ENCODE results near the gene PLPPR5.
"Not testable (repeated sequence)": the region's sequence is repeated elsewhere in the genome, so short reads cannot be mapped to it uniquely, and the experiment has no call there.

PLPPR5 gene

DNA sequence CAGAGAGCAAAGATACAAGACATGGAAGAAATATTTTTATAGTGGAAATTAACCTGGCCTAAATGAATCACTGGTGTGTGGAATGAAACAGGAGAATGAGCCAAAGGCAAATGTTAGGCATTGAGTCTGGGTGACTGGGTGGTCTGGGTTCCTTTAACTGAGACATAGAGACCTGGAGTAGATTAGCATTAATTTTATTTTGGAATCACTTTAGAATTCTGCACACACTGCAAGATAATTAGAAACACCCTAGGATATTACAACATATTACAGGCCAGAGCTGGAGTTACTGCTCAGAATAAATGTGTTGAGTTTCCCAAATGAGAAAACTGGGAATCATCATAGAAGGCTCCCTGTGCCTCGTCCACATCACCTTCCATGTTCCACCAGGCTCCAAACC is 85.5 kb downstream of the PLPPR5 start:
- DNase-seq (ENCODE audit: low read depth in 3 of 3), result no peak

DNA sequence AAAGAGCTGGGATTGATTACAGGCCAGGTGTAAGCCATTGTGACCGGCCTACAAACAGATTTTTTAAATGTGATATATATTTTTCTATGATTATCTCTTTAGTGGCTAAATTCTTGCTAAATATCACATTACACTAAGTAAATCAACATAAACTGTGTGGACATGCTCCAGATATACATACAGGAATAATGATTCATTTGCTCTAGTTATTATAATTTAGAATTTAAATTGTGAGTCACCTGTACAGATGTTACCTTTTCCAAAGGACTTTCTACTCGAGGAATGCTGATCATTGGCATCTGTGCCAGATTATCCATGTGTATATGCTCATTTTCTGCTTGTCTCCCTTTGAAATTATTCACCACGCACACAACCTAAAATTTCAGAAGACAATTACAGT is 90.1 kb downstream of the PLPPR5 start:
- DNase-seq (ENCODE audit: low read depth in 3 of 3), result no peak

DNA sequence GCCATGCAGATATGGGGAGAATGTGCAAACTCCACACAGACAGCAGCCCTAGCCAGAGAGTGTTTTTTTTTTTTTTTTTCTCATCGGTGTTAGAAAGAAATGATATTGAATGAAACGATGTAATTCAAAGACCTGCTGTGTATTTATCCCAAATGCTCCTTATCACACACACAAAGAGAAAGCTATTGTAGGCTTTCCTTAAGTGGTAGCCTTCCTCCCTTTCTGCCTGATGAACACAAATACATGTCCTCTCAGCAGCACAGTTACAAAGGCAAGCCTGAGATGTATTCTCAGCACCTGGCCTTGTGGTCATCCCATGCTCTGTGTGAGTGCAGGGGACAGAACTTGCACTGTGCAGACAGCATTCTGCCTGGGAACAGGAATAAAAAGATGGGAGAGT is 93.8 kb downstream of the PLPPR5 start:
- DNase-seq (ENCODE audit: low read depth in 3 of 3), result no peak

DNA sequence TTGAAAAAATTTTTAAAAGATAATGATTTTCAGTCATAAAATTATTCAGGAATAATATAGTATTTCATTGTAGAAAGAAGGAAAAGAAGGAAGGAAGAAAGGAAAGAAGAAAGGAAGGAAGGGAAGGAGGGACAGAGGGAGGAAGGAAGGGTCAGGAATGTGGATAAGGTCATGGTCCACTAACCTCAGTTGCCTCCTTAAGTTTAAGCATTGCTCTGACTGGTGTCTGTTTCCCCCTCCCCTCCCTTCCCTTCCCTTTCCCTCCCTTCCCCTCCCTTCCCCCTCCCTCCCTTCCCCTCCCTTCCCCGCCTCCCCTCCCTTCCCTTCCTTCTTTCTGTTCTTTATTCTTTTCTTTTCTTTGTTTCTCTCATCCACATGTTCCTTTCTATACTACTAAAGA is 95.7 kb downstream of the PLPPR5 start:
- DNase-seq (ENCODE audit: low read depth in 3 of 3), result no peak

DNA sequence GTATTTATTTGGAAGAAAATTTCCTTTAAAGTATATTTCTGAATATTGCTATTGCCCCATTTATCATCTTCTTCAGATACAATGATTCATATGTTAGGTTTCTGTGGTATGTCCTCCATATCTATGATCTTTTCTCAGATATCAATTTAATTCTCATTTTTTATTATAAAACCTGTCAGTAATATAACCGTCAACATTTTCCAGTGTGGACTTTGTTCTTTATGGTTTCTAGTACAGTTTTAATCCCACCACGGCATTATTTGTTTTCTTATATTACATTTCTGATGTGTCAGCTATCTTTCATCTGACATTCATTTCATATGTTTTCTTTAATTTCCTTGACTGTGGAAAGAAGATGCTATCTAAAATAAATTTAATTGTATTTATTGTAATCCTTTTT is 97.9 kb downstream of the PLPPR5 start:
- no peak for DNase-seq (ENCODE audit: low read depth in 3 of 3)

DNA sequence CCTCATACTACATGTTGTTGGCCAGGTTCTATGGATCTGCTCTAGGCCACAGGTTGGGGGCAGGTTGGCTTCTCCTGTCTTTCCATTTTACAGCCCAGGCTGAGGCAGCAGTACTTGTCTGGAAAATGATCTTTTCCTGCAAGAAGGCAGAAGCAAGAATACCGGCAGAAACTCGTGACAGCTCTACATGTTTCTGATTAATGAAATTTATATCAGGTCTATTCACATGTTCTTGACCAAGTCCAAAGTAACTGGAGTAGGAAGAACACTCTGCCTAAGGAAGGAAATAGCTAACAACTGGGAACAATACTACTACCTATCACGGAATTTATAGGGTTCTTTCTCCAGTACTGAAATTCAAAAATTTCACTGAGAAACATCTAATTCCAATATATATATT is 98.3 kb downstream of the PLPPR5 start:
- no peak for DNase-seq (ENCODE audit: low read depth in 3 of 3)

DNA sequence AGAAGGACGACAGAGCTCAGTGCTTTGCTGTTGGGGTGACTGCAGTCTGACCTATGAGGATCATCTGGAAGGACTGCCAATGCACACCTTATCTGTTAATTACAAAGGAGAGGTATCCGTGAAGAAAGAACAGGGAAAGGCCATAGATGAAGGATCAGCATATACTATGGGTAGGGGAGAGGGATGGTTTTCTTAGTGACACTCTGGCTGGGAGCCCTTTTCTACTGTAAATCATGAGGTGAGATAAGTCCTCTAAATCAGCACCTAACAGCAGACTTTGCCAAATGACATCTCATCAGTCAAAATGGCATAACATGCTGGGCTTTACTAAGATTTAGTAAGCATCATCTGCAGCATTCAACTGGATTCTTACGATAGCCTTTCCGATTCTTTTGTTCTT is 100.0 kb downstream of the PLPPR5 start:
- no peak for DNase-seq (ENCODE audit: low read depth in 3 of 3)

DNA sequence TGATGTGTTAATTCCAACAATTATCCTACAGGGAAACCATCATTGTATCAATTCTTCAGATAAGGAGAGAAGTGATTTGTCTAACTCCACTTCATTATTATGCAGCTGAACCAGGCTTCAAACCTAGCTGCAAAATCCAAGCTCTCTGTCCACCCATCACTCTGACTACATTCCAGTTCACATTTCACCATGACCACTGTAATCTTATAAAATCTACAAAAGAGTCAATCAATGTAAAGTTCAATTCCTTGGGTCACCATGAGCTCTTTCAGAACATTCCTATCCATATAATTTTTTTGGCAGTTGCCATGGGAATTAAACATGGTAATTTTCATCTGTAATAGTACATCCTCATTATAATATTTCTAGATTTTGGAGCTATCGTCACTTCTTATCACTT is 100.9 kb downstream of the PLPPR5 start:
- DNase-seq (ENCODE audit: low read depth in 3 of 3), result no peak

DNA sequence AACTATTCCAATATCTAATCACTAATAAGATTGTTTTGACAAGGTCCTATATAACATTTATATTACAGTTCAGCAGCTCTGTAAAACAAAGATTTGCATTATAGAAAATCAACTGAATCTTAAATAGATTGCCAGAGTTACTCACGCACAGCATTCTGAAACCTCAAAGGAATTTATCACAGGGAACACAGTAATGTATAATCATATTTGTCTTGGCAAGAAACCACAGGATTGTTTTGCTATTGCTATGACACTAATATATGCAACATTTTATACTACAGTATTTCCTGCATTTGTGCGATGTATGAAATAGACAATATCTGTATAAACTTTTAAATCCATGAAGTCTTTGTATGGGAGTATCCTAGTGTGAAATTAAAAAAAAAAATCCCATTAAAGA is 101.4 kb downstream of the PLPPR5 start:
- DNase-seq (ENCODE audit: low read depth in 3 of 3), result no peak

DNA sequence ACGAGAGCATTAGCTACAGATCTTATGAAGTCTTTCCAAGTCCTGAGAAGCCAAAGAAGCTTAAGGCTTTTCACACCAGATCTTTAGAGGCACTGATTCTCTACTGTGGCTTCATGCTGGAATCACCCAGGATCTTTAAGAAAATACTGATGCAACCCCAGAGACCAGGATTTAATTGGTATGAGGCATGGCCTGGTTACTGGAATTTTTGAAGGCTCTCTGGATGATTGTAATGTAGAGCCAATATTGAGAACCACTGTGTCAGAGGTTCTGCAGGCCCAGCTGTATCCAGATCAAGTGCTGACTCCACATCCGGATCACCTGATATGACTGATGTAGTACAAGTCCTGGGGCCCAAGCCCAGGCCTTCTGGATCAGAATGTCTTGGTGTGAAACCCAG is 105.7 kb downstream of the PLPPR5 start:
- DNase-seq (ENCODE audit: low read depth in 3 of 3), result no peak

DNA sequence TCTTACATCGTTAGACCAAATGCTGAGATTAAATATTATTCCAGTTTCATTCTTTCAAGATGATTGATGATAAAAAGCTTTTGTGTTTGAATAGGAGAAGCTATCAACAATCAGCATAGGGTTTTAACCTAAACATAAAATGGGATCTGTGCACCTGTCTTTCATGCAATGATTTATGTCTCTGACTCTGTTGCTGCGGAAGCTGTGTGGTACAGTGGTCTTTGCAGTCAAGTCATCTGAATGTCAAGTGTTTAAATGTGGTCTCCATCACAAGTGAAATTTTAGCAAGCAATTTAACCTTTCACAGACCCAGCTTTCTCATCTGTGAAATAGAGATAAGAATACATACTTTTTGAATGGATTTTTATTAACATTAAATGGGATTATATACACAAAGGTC is 107.2 kb downstream of the PLPPR5 start:
- DNase-seq (ENCODE audit: low read depth in 3 of 3), result no peak

DNA sequence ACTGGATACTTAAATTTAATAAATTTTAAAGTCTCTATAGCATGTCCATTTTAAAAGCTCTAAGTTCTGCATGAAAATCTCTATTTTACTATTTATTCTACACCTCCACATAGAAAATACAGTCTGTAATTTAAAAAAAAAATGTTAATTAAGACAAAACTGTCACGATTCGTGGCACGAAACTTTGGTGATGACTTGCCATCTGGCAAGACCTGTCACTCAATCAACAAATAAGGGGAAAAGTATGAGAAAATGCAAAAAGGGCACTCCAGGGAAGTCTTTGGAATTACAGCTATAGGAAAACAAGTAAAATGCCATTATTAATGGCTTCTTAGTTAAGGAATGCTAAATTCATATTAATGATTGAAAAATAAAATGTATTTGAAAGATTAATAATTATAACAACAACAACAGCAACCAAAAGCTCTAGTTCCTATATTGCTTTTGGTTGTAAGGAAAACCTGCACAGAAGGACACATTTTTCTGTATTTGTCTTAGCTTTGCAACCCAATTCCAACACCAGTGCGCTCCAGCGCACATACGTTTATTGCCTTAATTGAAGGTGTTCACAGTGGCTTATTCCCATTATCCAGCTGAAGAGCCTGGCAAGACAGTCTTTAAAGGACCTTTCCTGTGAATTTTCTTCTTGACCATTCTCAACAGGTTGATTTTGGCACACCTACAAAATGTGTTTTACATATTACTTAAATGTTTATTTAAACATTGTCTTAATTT is 107.8 kb downstream of the PLPPR5 start:
- no peak for DNase-seq (ENCODE audit: low read depth in 3 of 3)

DNA sequence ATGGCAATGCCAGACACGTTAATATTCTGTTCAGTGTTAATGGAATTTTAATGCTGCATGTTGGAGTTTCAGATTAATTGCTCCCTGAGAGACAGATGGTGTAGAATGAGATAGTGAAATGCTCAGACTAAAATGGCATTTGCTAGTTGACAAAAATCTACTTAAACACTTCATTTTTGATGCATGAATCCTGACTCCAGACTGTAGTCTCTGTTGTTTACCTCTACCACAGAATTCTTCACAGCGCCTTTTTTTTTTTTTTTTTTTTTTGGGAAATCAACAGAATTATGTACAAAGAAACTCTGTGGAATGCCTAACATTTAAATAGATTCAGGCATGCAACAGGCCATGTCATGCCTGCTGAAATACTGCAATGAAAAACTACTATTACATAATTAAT is 111.3 kb downstream of the PLPPR5 start:
- no peak for DNase-seq (ENCODE audit: low read depth in 3 of 3)

DNA sequence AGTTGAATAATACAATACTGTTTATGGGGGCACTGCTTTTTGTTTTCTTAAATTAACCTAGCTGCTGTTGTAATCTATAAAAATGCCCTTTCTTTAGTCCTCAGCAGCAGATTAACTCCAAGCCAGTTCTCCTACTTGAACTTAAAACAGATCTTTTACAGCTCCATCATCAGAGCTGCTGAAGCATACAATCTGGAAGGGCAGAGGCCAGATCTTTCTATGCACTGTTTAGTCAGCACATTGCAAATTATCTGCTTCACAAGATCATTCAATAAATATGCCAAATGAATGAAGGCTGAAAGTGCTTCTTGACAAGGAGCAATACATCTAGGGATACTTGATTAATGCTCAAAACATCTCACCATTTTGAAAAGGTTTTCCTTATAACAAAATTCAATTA is 115.8 kb downstream of the PLPPR5 start:
- no peak for DNase-seq (ENCODE audit: low read depth in 3 of 3)

DNA sequence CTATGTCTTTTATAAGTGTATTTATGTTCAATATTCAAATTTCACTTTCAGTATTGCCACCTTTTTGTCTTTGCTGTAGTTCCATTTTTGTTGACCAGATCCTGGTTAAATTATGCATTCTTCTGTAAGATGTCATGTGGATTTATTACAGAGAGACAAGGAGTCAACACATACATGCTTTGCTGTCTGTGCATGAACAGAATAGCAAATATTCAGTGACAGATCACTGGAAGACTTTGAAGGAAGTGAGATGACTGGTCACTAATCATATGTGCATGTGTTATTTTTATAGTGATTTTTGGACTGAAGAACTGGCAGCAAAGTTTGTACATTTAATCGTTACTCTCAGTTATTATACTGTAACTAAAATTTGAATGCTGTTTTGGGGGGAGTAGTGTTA is 117.2 kb downstream of the PLPPR5 start:
- no peak for DNase-seq (ENCODE audit: low read depth in 3 of 3)

DNA sequence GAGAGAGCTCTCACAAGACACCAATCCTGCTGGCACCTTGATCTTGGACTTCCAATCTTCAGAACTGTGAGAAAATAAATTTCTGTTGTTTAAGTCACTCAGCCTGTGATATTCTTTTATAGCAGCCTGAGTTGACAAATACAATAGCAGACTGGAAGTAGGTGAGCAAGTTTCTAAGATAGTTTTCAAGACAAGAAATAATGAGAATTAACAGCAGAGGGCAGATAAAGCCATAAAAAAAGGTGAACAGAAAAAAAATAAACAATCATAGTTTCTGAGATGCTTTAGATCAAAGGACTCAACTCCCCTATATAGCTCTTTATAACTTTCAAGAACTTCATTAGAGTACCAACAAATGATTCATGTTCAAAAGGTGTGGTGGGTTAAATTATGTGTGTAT is 119.8 kb downstream of the PLPPR5 start:
- DNase-seq (ENCODE audit: low read depth in 3 of 3), result no peak

DNA sequence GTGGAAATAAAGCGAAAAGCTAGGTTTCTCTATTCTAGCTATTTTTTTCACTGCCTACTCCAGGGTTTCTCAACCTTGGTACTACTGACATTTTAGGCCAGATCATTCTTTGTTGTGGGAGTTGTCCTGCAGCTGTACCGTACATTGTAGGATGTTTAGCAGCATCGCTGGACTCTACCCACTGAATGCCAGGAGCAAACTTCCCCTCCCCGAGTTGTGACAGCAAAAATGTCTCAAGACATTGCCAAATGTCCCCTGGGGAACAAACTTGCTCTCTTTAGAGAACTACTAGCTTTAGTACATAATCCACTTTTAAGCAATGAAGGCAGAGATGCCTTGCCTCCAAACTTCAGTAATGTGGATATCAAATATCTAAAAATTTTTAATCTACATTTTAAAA is 122.8 kb downstream of the PLPPR5 start:
- no peak for DNase-seq (ENCODE audit: low read depth in 3 of 3)

DNA sequence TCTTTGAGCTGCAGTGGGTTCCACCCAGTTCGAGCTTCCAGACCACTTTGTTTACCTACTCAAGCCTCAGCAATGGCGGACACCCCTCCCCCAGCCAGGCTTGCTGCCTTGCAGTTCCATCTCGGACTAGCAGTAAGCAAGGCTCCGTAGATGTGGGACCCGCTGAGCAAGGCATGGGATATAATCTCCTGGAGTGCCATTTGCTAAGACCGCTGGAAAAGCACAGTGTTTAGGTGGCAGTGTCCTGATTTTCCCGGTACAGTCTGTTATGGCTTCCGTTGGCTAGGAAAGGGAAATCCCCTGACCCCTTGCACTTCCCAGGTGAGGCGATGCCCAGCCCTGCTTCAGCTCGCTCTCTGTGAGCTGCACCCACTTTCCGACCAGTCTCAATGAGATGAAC is 123.4 kb downstream of the PLPPR5 start:
- not testable (repeated sequence) for DNase-seq (ENCODE audit: low read depth in 3 of 3)

DNA sequence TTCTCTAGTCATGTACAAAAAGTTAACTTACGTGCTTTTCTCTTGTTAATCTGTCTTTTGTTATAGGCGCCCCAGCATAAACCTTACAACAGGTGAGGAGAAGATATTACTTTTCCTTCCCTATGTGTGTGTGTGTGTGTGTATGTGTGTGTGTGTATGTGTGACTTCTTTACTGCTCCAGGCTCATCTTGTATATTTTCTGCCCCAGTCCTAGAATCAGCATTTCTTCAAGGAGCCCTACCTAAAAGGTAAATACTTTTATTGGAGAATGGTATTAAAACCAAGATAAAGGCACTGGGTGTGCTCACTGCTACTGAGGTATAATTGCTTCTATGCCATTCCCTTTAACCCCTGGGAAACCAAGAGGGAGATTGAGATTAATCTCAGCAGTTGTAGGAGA is 129.8 kb downstream of the PLPPR5 start:
- DNase-seq (ENCODE audit: low read depth in 3 of 3), result no peak

DNA sequence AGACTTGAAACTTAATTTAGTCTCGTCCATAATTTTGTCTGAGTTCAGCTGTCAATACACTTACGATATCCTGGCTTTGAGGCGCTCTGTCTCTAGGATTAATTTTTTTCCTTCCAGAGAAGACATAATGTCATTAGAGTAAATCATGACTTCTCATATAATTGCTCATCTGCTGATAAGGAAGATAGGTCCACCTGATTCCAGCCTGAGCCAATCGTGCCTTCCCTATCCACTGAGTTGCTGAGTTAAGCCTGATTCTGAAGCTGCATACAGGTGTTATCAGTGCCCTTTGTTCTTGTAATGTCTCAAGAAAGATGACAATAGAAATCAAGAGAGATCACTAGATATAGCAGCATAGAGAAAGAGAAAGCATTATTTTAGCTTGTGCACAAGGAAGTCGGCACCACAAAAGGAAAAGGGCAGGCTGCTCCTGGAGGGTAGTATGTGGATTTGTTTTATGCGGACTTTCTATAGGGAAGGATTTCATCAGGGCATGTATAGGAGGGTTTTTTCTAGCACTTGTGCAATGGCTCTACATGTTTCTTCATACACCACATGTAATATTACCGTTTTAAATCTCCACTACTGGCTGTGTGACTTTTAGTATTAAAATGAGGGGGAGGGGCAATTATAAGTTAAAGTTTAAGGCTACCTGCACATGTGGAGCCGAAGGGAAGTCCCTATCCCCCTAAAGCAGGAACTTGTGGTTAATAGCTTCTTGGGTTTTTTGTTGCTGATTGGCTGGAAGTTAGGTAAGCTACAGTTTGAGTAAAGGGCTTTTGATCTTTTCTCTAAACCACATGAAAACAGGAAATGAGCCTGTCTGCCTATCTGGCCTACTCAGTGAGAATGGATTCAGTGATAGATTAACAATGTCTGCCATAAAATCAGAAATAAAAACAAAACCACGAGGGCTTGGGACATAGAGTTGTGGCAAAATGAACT is 133.4 kb downstream of the PLPPR5 start:
- DNase-seq (ENCODE audit: low read depth in 3 of 3), result peak in 1 of 3 experiments; percentile 23

DNA sequence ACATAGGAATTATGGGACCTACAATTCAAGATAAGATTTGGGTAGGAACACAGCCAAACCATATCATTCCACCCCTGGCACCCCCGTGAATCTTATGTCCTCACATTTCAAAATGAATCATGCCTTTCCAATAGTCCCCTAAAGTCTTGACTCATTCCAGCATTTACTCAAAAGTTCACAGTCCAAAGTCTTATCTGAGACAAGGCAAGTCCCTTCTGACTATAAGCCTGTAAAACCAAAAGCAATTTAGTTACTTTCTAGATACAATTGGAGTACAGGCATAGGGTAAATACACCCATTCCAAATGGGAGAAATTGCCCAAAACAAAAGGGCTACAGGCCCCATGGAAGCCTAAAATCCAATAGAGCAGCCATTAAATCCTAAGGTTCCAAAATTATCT is 138.9 kb downstream of the PLPPR5 start:
- DNase-seq (ENCODE audit: low read depth in 3 of 3), result no peak

DNA sequence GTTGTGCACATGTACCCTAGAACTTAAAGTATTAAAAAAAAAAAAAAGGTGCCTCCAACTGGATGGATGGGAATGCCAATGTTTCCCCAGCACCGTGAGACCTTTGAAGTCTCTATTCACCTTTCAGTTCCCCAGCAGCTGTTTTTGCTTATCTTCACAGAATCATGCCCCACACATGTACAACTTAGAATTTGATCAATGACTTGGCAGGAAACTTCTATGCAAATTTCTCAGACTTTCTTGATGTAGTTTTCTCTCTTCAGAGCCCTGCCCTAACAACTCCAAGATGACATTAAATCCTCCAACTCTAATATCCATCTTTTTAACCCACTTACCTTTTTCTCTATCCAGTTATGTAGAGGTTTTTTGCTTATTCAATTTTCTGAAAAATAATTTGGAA is 144.3 kb downstream of the PLPPR5 start:
- DNase-seq (ENCODE audit: low read depth in 3 of 3), result no peak

DNA sequence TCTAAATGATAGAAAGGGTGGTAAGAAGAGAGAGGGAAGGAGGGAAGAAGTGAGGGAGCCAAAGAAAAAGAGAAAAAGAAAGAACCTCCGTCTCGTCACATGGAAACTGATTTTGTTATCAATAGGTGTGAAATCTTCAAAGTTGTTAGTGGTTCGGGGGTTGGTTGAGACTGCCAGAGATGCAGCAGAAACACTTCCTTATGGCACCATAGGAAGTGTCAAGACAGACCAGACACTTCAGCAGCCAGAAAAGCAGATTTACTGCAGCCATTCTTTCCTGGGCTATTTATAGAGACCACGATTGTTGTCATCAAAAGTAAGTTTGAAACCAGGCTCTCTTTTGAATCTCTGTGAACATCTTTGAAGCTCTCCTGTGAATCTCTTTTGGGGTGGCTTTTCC is 150.5 kb downstream of the PLPPR5 start:
- no peak for DNase-seq (ENCODE audit: low read depth in 3 of 3)
